WTC11 (cell line): ENCODE results near the gene CNTNAP2.

Experiments
- CTCF ChIP-seq: fragments of 200-600 bp; IDR thresholded peaks from 2 replicates; pipeline ENCODE4 v1.8.0; 2022; ENCODE audit warnings: antibody characterized with exemption
- E2F4 ChIP-seq: sonication (generic); formaldehyde crosslinking; IDR thresholded peaks from 2 replicates; pipeline ENCODE4 v1.8.1; 2022; ENCODE audit warnings: low read depth, mild to moderate bottlenecking, moderate library complexity, missing genetic modification reagents, borderline replicate concordance
- MAX ChIP-seq: sonication (generic); formaldehyde crosslinking; IDR thresholded peaks from 2 replicates; pipeline ENCODE4 v1.8.0; 2022; ENCODE audit warnings: mild to moderate bottlenecking, missing genetic modification reagents
- TCF7 ChIP-seq: sonication (generic); formaldehyde crosslinking; IDR thresholded peaks from 2 replicates; pipeline ENCODE4 v1.8.0; 2022; ENCODE audit warnings: mild to moderate bottlenecking, low read depth, missing genetic modification reagents, moderate library complexity
- ZNF281 ChIP-seq: sonication (generic); formaldehyde crosslinking; IDR thresholded peaks from 2 replicates; pipeline ENCODE4 v1.8.0; 2023; ENCODE audit warnings: mild to moderate bottlenecking, missing genetic modification reagents

GRCh38 chr7:148151778-148152177 lies 2035.2 kb downstream of the CNTNAP2 start:
- TF ChIP-seq ZNF281 (CRISPR knock-in tag) (no peak), E2F4 (no peak), CTCF (no peak), MAX (CRISPR knock-in tag) (no peak), TCF7 (CRISPR knock-in tag) (no peak)
